GM12878 (cell line): ENCODE results near the gene SMPD1.

Source experiments
- FOXK2 ChIP-seq: fragments of 450-650 bp; IDR thresholded peaks from 2 replicates; pipeline ENCODE4 v1.6.1; 2017; ENCODE audit warnings: mild to moderate bottlenecking, moderate library complexity
- KDM1A ChIP-seq: fragments of 200-600 bp; sonication (generic); IDR thresholded peaks from 2 replicates; pipeline ENCODE4 v1.6.1; 2016; ENCODE audit warnings: borderline replicate concordance
- YY1 ChIP-seq: IDR thresholded peaks from 2 replicates; pipeline ENCODE4 v1.6.1; 2011; ENCODE audit warnings: low read depth, mild to moderate bottlenecking, low read length

GRCh38 chr11:6411594-6412031 lies 21.3 kb downstream of the SMPD1 start:
- TF ChIP-seq KDM1A = no peak
- no peak for TF ChIP-seq YY1
- TF ChIP-seq FOXK2 = no peak
